ENCODE results near the gene BICD2.

The BICD2 gene

DNA sequence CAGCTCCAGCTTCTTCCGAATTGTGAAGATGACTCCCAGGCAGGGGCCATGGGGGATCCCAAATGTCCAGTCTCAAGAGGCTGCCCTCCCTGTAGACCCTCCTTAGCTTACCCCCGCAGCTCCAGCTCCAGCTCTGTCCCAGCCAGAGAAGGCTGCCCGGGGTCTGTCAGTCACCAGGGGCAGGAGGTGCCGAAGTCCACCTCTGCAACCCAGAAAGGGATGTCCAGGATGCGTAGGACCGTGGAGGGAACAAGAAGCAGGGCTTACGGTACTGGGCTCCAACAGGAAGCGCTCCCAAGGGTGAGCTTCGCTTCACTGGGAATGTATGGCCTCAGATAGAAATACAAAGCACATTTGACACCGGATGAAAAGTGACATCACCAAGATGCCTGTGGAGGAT lies 100.7 kb downstream of the BICD2 start:
- Histone ChIP-seq H3K4me2 (ENCODE audit: insufficient read depth, low read length) (no peak overlapping the region), H3K4me3 (ENCODE audit: low read depth in 1 of 2, low read length in 2 of 2) (no peak overlapping the region), H3K27ac (ENCODE audit: low read length) (no peak overlapping the region), H3K27me3 (ENCODE audit: insufficient read depth, low read length, poor library complexity) (no peaks in the 10 kb centered on the region), H3K4me1 (ENCODE audit: insufficient read depth, low read length) (peaks cover 17% of the 10 kb centered on the region), H4K20me1 (ENCODE audit: insufficient read depth, low read length) (peaks cover 40% of the 10 kb centered on the region), H3K9me3 (ENCODE audit: insufficient read depth, low read length, severe bottlenecking) (no peaks in the 10 kb centered on the region), H3K36me3 (ENCODE audit: insufficient read depth, low read length) (peaks cover 14% of the 10 kb centered on the region), H3K9ac (ENCODE audit: low read depth, low read length) (no peak overlapping the region), H3K79me2 (ENCODE audit: insufficient read depth, low read length) (peaks cover 77% of the 10 kb centered on the region), H2AFZ (ENCODE audit: low read depth, low read length) (no peak overlapping the region)
- TF ChIP-seq EZH2 (IDR thresholded peaks at IDR 0.05; ENCODE audit: borderline replicate concordance, low read depth, low read length, severe bottlenecking) = no peak
- TF ChIP-seq, protein P1, sequence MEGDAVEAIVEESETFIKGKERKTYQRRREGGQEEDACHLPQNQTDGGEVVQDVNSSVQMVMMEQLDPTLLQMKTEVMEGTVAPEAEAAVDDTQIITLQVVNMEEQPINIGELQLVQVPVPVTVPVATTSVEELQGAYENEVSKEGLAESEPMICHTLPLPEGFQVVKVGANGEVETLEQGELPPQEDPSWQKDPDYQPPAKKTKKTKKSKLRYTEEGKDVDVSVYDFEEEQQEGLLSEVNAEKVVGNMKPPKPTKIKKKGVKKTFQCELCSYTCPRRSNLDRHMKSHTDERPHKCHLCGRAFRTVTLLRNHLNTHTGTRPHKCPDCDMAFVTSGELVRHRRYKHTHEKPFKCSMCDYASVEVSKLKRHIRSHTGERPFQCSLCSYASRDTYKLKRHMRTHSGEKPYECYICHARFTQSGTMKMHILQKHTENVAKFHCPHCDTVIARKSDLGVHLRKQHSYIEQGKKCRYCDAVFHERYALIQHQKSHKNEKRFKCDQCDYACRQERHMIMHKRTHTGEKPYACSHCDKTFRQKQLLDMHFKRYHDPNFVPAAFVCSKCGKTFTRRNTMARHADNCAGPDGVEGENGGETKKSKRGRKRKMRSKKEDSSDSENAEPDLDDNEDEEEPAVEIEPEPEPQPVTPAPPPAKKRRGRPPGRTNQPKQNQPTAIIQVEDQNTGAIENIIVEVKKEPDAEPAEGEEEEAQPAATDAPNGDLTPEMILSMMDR (IDR thresholded peaks at IDR 0.05; ENCODE audit: borderline replicate concordance, extremely low read depth, low read length, poor library complexity, severe bottlenecking) = no peak
- no peak for ATAC-seq (ENCODE audit: insufficient read depth, low read depth)
- DNase-seq = no peak

DNA sequence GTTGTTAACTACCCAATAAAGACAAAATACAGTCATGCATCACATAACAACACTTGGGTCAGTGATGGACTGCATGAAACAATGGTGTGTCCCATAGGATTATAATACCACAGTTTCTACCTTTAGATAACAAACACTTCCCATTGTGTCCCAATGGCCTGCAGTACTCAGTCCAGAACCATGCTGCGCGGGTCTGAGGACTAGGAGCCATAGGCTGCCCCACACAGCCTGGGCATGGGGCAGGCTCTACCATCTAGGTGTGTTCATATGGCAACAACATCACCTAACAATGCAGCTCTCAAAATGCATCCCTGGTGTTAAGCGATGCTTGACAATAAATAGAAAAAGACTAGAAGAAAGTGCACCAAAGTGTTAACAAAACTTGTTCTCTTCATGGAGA lies 101.5 kb downstream of the BICD2 start:
- Histone ChIP-seq H3K9me3 (ENCODE audit: insufficient read depth, low read length, severe bottlenecking) (no peaks in the 10 kb centered on the region), H4K20me1 (ENCODE audit: insufficient read depth, low read length) (peaks cover 40% of the 10 kb centered on the region), H3K4me2 (ENCODE audit: insufficient read depth, low read length) (no peak overlapping the region), H3K4me3 (ENCODE audit: low read depth in 1 of 2, low read length in 2 of 2) (no peak overlapping the region), H3K27me3 (ENCODE audit: insufficient read depth, low read length, poor library complexity) (no peaks in the 10 kb centered on the region), H3K36me3 (ENCODE audit: insufficient read depth, low read length) (peaks cover 19% of the 10 kb centered on the region), H3K9ac (ENCODE audit: low read depth, low read length) (no peak overlapping the region), H3K79me2 (ENCODE audit: insufficient read depth, low read length) (peaks cover 69% of the 10 kb centered on the region), H3K4me1 (ENCODE audit: insufficient read depth, low read length) (peaks cover 9% of the 10 kb centered on the region), H3K27ac (ENCODE audit: low read length) (no peak overlapping the region), H2AFZ (ENCODE audit: low read depth, low read length) (no peak overlapping the region)
- DNase-seq (no peak), ATAC-seq (ENCODE audit: insufficient read depth, low read depth) (no peak)
- no peak for TF ChIP-seq EZH2 (IDR thresholded peaks at IDR 0.05; ENCODE audit: borderline replicate concordance, low read depth, low read length, severe bottlenecking)
- TF ChIP-seq, protein P1 (IDR thresholded peaks at IDR 0.05; ENCODE audit: borderline replicate concordance, extremely low read depth, low read length, poor library complexity, severe bottlenecking) = no peak

DNA sequence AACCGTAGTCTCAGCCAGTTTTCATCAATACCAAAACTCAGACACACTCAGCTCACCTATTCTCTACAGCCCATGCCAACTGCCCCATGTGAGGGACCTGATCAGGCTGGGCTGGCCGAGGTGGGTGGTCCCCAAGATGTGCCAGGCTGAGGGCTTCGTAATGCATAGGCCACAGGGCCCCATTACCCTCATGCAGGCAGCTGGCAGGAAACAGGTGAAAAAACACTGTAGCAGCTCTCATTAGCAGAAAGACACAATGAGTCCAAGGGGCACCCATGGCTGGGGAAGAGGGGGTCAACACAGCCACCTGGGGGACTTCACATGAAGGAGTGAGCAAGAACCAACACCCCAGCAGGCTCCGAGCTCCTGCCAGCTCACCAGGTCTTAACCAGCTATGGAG lies 102.9 kb downstream of the BICD2 start:
- H3K9me3 ChIP-seq (ENCODE audit: insufficient read depth, low read length, severe bottlenecking) = no peaks in the 10 kb centered on the region
- H4K20me1 ChIP-seq (ENCODE audit: insufficient read depth, low read length) = peaks cover 43% of the 10 kb centered on the region
- ATAC-seq (ENCODE audit: insufficient read depth, low read depth) = no peak
- DNase-seq = no peak
- H3K27me3 ChIP-seq (ENCODE audit: insufficient read depth, low read length, poor library complexity) = no peaks in the 10 kb centered on the region
- H3K79me2 ChIP-seq (ENCODE audit: insufficient read depth, low read length) = peaks cover 60% of the 10 kb centered on the region
- H3K4me2 ChIP-seq (ENCODE audit: insufficient read depth, low read length) = no peak overlapping the region
- H3K4me1 ChIP-seq (ENCODE audit: insufficient read depth, low read length) = peaks cover 8% of the 10 kb centered on the region
- H3K9ac ChIP-seq (ENCODE audit: low read depth, low read length) = no peak overlapping the region
- no peak overlapping the region for H3K4me3 ChIP-seq (ENCODE audit: low read depth in 1 of 2, low read length in 2 of 2)
- H3K36me3 ChIP-seq (ENCODE audit: insufficient read depth, low read length) = peaks cover 21% of the 10 kb centered on the region
- no peak overlapping the region for H2AFZ ChIP-seq (ENCODE audit: low read depth, low read length)
- no peak overlapping the region for H3K27ac ChIP-seq (ENCODE audit: low read length)
- TF ChIP-seq, protein P1 (IDR thresholded peaks at IDR 0.05; ENCODE audit: borderline replicate concordance, extremely low read depth, low read length, poor library complexity, severe bottlenecking) = no peak
- TF ChIP-seq EZH2 (IDR thresholded peaks at IDR 0.05; ENCODE audit: borderline replicate concordance, low read depth, low read length, severe bottlenecking) = no peak
